ENCODE data around the gene PTPRO. TPM values are rescaled to one million over a fixed set of nuclear protein-coding genes. Genes with fewer than 3 reads are reported as not detected.

PTPRO gene
- total and polyA plus RNA-seq, 4 donors, result 0.31 to 3.3 (median 1.1) TPM

DNA sequence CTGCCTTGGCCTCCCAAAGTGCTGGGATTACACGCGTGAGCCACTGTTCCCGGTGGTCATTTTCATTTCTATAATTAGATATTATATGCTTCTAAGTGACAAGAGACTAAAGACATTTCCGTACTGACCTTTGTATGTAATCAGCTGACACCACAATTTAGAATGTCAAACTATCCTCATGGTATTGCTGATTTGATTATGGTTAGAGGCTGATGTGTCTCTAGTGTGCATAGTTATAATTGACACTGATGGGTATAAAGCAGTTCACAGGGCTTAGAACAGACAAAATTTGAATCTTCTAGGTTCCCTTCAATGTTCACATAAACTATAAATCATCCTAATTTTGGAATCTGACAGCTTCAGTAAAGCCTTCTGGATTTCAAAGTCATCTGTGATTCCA is 192.7 kb downstream of the PTPRO start:
- 70% methylated on average over 4 of the region's 4 CpGs for WGBS
- Histone ChIP-seq H3K4me1 (ENCODE audit: control insufficient read depth in 4 of 4, insufficient read depth in 4 of 4, low read length in 3 of 4) (no peaks in the 10 kb centered on the region), H3K9me3 (ENCODE audit: control insufficient read depth in 4 of 4, low read length in 3 of 4) (no peaks in the 10 kb centered on the region), H3K9ac (ENCODE audit: low read depth in 1 of 2, low read length in 2 of 2) (no peak overlapping the region), H3K4me3 (ENCODE audit: low read depth in 1 of 3, low read length in 3 of 3) (no peak overlapping the region), H3K27me3 (ENCODE audit: control insufficient read depth in 4 of 4, insufficient read depth in 4 of 4, low read length in 3 of 4) (peaks cover 0 to under 1% (median 0%) of the 10 kb centered on the region in 4 donors), H3K27ac (ENCODE audit: low read depth in 1 of 2, low read length in 2 of 2) (no peak overlapping the region), H3K36me3 (ENCODE audit: control insufficient read depth in 4 of 4, insufficient read depth in 3 of 4, low read depth in 1 of 4, low read length in 3 of 4) (no peaks in the 10 kb centered on the region)
- TF ChIP-seq EGR1 (IDR thresholded peaks at IDR 0.05; ENCODE audit: low read depth in 2 of 2) (no peak), GABPA (IDR thresholded peaks at IDR 0.05 in 1 of 2, conservative IDR thresholded peaks at IDR 0.05 in 1 of 2) (no peak), HNF4A (conservative IDR thresholded peaks at IDR 0.05) (no peak), JUND (IDR thresholded peaks at IDR 0.05) (no peak), RAD21 (IDR thresholded peaks at IDR 0.05) (no peak), RXRA (IDR thresholded peaks at IDR 0.05) (no peak), FOXA1 (IDR thresholded peaks at IDR 0.05) (no peak), FOXA2 (IDR thresholded peaks at IDR 0.05) (no peak), SP1 (IDR thresholded peaks at IDR 0.05) (no peak)
- TF ChIP-seq, protein P1, sequence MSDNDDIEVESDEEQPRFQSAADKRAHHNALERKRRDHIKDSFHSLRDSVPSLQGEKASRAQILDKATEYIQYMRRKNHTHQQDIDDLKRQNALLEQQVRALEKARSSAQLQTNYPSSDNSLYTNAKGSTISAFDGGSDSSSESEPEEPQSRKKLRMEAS (IDR thresholded peaks at IDR 0.05), result no peak
- TF ChIP-seq, protein P2, sequence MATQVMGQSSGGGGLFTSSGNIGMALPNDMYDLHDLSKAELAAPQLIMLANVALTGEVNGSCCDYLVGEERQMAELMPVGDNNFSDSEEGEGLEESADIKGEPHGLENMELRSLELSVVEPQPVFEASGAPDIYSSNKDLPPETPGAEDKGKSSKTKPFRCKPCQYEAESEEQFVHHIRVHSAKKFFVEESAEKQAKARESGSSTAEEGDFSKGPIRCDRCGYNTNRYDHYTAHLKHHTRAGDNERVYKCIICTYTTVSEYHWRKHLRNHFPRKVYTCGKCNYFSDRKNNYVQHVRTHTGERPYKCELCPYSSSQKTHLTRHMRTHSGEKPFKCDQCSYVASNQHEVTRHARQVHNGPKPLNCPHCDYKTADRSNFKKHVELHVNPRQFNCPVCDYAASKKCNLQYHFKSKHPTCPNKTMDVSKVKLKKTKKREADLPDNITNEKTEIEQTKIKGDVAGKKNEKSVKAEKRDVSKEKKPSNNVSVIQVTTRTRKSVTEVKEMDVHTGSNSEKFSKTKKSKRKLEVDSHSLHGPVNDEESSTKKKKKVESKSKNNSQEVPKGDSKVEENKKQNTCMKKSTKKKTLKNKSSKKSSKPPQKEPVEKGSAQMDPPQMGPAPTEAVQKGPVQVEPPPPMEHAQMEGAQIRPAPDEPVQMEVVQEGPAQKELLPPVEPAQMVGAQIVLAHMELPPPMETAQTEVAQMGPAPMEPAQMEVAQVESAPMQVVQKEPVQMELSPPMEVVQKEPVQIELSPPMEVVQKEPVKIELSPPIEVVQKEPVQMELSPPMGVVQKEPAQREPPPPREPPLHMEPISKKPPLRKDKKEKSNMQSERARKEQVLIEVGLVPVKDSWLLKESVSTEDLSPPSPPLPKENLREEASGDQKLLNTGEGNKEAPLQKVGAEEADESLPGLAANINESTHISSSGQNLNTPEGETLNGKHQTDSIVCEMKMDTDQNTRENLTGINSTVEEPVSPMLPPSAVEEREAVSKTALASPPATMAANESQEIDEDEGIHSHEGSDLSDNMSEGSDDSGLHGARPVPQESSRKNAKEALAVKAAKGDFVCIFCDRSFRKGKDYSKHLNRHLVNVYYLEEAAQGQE (IDR thresholded peaks at IDR 0.05), result no peak
- TF ChIP-seq, protein P3, sequence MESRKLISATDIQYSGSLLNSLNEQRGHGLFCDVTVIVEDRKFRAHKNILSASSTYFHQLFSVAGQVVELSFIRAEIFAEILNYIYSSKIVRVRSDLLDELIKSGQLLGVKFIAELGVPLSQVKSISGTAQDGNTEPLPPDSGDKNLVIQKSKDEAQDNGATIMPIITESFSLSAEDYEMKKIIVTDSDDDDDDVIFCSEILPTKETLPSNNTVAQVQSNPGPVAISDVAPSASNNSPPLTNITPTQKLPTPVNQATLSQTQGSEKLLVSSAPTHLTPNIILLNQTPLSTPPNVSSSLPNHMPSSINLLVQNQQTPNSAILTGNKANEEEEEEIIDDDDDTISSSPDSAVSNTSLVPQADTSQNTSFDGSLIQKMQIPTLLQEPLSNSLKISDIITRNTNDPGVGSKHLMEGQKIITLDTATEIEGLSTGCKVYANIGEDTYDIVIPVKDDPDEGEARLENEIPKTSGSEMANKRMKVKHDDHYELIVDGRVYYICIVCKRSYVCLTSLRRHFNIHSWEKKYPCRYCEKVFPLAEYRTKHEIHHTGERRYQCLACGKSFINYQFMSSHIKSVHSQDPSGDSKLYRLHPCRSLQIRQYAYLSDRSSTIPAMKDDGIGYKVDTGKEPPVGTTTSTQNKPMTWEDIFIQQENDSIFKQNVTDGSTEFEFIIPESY (IDR thresholded peaks at IDR 0.05), result no peak
- TF ChIP-seq, protein P4, sequence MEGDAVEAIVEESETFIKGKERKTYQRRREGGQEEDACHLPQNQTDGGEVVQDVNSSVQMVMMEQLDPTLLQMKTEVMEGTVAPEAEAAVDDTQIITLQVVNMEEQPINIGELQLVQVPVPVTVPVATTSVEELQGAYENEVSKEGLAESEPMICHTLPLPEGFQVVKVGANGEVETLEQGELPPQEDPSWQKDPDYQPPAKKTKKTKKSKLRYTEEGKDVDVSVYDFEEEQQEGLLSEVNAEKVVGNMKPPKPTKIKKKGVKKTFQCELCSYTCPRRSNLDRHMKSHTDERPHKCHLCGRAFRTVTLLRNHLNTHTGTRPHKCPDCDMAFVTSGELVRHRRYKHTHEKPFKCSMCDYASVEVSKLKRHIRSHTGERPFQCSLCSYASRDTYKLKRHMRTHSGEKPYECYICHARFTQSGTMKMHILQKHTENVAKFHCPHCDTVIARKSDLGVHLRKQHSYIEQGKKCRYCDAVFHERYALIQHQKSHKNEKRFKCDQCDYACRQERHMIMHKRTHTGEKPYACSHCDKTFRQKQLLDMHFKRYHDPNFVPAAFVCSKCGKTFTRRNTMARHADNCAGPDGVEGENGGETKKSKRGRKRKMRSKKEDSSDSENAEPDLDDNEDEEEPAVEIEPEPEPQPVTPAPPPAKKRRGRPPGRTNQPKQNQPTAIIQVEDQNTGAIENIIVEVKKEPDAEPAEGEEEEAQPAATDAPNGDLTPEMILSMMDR (IDR thresholded peaks at IDR 0.05; ENCODE audit: low read depth, low read length, missing input control), result no peak
- TF ChIP-seq, protein P5, sequence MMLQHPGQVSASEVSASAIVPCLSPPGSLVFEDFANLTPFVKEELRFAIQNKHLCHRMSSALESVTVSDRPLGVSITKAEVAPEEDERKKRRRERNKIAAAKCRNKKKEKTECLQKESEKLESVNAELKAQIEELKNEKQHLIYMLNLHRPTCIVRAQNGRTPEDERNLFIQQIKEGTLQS (IDR thresholded peaks at IDR 0.05), result no peak
- DNase-seq (ENCODE audit: low spot score), result no peak

DNA sequence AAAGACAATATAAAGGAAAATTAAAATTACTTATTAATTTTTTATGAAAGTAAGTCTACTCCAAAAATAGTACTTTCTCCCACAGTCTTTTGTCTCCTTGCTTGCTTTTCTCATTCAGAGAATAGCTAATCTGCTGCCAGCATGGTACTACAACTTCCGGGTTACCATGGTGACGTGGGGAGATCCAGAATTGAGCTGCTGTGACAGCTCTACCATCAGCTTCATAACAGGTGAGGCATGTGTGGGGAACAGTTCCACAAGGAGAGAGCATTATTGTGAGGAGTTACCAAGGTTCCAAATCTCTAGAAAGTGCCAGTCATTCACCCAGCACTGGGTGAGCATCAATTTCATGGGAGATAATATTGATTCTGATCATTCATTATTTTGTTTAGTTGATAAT is 197.8 kb downstream of the PTPRO start:
- no peak for DNase-seq (ENCODE audit: low spot score)
- Histone ChIP-seq H3K4me3 (ENCODE audit: low read depth in 1 of 3, low read length in 3 of 3) (no peak overlapping the region), H3K36me3 (ENCODE audit: control insufficient read depth in 4 of 4, insufficient read depth in 3 of 4, low read depth in 1 of 4, low read length in 3 of 4) (no peaks in the 10 kb centered on the region), H3K27ac (ENCODE audit: low read depth in 1 of 2, low read length in 2 of 2) (no peak overlapping the region), H3K4me1 (ENCODE audit: control insufficient read depth in 4 of 4, insufficient read depth in 4 of 4, low read length in 3 of 4) (no peaks in the 10 kb centered on the region), H3K9ac (ENCODE audit: low read depth in 1 of 2, low read length in 2 of 2) (no peak overlapping the region), H3K27me3 (ENCODE audit: control insufficient read depth in 4 of 4, insufficient read depth in 4 of 4, low read length in 3 of 4) (peaks cover 0 to 2% (median 0%) of the 10 kb centered on the region in 4 donors), H3K9me3 (ENCODE audit: control insufficient read depth in 4 of 4, low read length in 3 of 4) (no peaks in the 10 kb centered on the region)
- WGBS, result 75% methylated on average over 2 of the region's 2 CpGs
- no peak for TF ChIP-seq JUND (IDR thresholded peaks at IDR 0.05)
- TF ChIP-seq HNF4G (IDR thresholded peaks at IDR 0.05), result no peak
- TF ChIP-seq, protein P3 (IDR thresholded peaks at IDR 0.05), result no peak
- TF ChIP-seq YY1 (IDR thresholded peaks at IDR 0.05), result no peak
- TF ChIP-seq SP1 (IDR thresholded peaks at IDR 0.05), result no peak
- no peak for TF ChIP-seq RXRA (IDR thresholded peaks at IDR 0.05)
- no peak for TF ChIP-seq FOXA1 (IDR thresholded peaks at IDR 0.05)
- no peak for TF ChIP-seq GABPA (IDR thresholded peaks at IDR 0.05 in 1 of 2, conservative IDR thresholded peaks at IDR 0.05 in 1 of 2)
- TF ChIP-seq NR2F2 (IDR thresholded peaks at IDR 0.05), result no peak
- TF ChIP-seq, protein P4 (IDR thresholded peaks at IDR 0.05; ENCODE audit: low read depth, low read length, missing input control), result no peak
- no peak for TF ChIP-seq FOXA2 (IDR thresholded peaks at IDR 0.05)
- TF ChIP-seq RAD21 (IDR thresholded peaks at IDR 0.05), result no peak
- TF ChIP-seq TAF1 (conservative IDR thresholded peaks at IDR 0.05), result no peak

Measured in liver (tissue), 9 donors.